Body of pancreas (tissue), 4 donors: ENCODE data around the gene IRAK3.

Experiments
- CTCF ChIP-seq, 7 experiments: fragments of 450-650 bp in 4 of 7; fragments of 200-600 bp in 3 of 7; sonication (generic) in 3 of 7; IDR thresholded peaks; one replicate each; pipeline ENCODE4 v1.5.1; 2016 to 2019; ENCODE audit warnings: antibody characterized with exemption in 7 of 7
- POLR2A ChIP-seq, 3 donors: fragments of 450-650 bp; IDR thresholded peaks; one replicate each; pipeline ENCODE4 v1.6.1; 2016; ENCODE audit warnings: antibody characterized with exemption in 3 of 3, mild to moderate bottlenecking in 2 of 3

- TF ChIP-seq CTCF (IDR thresholded peaks at IDR 0.05) (no peak), POLR2A (IDR thresholded peaks at IDR 0.05) (no peak)
Measured at GRCh38 chr12:66242311-66242710, 53.3 kb downstream of the IRAK3 start.
